Hepatocyte (in vitro differentiated cells): Measurements from ENCODE around the gene KRTAP12-4.

ENCODE experiments used
- CTCF ChIP-seq: fragments of 200-600 bp; sonication (generic); IDR thresholded peaks from 2 replicates; pipeline ENCODE4 v1.5.1; 2016; ENCODE audit warnings: antibody characterized with exemption, mild to moderate bottlenecking; ENCODE audit not compliant: poor library complexity
- EZH2 ChIP-seq: fragments of 200-600 bp; sonication (generic); IDR thresholded peaks from 2 replicates; pipeline ENCODE4 v1.6.1; 2016; ENCODE audit warnings: antibody characterized with exemption, mild to moderate bottlenecking, borderline replicate concordance

- TF ChIP-seq EZH2 (no peak), CTCF (no peak)
Measured at GRCh38 chr21:44626673-44627143, 27.8 kb downstream of the KRTAP12-4 start, which contains the start of gene KRTAP10-9.
